ENCODE results near the gene STARD3NL.
"Not testable (repeated sequence)": the region's sequence is repeated elsewhere in the genome, so short reads cannot be mapped to it uniquely, and the experiment has no call there.

STARD3NL gene

DNA sequence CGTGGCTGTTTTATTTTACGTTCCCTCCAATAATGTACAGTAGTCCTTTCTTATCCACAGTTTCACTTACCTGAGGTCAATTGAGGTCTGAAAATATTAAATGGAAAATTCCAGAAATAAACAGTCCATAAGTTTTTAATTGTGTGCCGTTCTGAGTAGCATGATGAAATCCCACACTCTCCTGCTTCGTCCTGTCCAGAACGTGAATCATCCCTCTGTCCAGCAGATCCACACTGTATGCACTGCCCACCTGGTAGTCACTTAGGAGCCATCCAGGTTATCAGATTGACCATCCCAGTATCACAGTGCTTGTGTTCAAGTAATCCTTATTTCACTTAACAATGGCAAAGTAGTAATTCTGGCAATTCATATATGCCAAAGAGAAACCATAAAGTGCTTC, 46.3 kb downstream of the STARD3NL start:
- DNase-seq, result no peak

DNA sequence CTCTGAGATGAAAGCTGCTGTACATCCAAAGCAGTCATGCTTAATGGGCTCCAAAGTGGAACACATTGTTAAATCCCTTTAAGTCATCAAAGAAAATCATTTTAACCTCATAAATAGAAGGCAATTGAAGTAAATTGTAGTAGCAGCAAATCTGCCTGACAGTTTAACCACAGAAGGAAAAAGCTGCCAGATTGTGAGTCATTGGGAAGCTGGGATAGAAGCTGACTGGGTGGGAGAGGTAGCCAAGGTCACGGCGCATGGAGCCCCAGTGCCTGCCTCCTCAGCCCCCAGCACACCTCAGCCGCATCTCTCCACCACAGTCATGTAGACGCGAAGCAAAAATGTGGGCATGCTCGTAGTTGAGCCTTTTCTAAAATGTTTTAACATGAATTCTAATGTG, 51.3 kb downstream of the STARD3NL start:
- no peak for DNase-seq

DNA sequence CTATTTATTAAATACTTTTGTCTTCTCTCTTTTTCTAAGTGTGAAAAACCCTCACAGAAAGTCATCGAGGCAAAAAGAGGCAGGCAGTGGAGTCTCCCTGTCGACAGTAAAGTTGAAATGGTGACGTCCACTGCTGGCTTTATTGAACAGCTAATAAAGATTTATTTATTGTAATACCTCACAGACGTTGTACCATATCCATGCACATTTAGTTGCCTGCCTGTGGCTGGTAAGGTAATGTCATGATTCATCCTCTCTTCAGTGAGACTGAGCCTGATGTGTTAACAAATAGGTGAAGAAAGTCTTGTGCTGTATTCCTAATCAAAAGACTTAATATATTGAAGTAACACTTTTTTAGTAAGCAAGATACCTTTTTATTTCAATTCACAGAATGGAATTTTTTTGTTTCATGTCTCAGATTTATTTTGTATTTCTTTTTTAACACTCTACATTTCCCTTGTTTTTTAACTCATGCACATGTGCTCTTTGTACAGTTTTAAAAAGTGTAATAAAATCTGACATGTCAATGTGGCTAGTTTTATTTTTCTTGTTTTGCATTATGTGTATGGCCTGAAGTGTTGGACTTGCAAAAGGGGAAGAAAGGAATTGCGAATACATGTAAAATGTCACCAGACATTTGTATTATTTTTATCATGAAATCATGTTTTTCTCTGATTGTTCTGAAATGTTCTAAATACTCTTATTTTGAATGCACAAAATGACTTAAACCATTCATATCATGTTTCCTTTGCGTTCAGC, 52.0 kb downstream of the STARD3NL start:
- DNase-seq, result no peak

DNA sequence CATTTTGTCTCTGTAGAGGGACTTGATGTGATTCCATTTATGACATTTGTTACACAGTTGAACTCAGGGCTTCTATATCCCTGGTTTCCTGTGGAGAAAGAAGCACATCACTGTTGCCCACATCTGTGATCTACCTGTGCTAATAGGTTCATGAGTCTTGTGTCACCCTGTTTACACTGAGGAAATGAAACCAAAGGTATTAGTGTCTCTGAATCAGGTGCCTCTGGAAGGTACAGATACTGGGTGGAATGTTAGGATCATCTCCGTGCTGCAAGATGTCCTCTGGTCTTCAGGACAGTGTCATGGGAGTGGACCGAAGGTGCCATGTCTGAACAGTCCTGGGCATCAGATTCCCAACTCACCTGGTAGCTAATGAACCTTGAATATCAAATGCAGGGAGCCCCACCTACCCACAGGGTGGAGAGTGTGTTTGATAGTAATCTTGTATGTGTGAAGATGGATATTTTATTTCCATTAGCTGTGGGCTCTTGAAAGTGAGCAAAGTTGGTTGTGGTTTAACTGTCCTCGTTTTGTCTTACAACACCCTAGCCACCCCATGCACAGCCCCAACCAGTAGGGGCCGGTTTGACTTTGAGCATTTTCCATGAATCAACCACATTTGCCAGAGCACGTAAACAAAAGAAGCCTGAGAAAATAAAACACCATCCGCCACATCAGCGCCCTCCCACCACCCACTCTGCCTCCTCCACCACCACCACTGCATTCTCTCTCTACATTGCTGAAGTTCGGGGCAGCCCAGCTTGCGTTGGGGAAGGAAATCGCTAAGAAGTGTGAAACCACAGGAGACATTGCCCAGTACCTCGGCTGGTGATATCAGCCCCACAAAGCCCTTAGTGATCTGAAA, 54.7 kb downstream of the STARD3NL start:
- DNase-seq, result peak; percentile 4 to 35 (median 16)

DNA sequence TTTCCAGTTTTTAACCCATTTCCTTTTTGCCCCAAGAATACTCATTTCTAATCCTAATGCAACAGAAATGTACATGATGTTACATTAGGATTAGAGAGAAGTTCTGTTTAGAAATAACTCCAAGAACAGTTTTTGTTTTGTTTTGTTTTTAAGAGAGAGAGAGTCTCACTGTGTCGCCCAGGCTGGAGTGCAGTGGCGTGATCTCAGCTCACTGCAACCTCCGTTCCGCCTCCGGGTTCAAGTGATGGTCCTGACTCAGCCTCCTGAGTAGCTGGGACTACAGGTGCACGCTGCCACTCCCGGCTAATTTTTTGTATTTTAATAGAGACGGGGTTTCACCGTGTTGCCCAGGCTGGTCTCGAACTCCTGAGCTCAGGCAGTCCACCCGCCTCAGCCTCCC, 56.7 kb downstream of the STARD3NL start:
- DNase-seq, result not testable (repeated sequence)

DNA sequence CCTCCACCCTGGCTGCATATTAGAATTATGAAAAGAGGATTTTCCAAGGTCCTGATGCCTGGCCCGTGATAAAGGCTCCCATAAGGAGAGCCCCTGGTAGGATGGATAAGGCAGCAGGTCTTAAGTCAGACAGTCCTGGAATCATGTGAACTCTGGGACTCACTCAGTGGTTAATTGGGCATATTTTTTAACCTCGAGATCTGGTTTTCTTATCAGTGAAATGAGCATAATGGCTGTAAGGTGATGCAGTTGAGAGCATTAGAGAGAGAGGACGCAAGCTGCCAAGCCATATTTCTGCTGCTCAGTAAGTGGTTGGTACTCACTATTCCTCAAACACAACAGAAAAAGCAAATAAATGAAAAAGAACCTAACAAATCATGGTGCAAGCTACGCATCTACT, 57.6 kb downstream of the STARD3NL start:
- DNase-seq, result no peak

DNA sequence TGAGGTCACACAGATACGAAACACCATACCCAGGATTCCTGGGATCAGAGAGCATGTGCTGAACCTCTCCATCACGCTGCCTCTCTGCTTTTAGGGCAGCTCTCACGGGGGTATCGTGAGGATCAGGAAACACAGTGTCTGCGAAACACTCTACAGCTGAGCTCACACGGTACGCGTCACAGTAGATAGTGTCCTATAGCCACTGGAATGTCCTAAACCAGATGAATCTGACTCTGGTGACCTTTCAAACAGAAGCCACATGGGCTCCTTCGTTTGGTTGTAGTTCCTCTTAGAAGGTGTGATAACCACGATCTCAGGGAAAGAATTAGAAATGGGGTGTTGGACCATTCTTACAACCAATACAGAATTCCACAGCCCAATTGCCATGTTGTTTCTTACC, 61.1 kb downstream of the STARD3NL start:
- DNase-seq, result not testable (repeated sequence)

DNA sequence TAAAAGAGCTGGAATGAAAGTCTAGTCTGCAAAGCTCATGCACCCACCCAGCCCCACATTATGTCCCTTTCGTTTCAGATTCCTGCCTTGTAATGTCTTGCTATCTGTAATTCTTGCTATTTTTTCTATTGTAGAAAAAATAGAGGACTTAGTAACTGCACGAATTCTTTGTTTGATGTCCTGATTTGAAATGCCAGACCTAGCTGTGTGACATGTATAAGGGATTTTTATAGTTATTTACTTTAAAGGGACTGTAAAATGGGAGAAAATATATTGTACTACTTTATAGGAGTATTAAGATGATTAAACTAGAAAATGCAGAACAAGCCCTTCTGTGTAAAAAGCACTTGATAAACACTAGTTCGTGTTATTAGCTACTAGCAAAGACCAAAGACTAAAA, 63.0 kb downstream of the STARD3NL start:
- no peak for DNase-seq

DNA sequence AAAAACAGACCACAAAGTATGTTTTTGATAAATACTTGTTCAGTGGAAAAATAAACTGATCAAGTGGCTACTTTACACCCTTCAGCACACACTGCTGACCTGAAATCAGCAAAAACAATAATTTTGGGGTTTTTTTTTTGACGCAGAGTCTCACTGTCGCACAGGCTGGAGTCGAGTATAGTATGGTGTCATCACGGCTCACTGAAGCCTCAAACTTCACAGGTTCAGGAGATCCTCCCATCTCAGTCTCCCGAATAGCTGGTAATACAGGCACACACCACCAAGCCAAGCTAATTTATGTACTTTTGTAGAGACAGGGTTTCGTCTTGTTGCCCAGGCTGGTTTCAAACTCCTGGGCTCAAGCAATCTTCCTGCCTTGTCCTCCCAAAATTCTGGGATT, 64.8 kb downstream of the STARD3NL start:
- DNase-seq, result no peak

DNA sequence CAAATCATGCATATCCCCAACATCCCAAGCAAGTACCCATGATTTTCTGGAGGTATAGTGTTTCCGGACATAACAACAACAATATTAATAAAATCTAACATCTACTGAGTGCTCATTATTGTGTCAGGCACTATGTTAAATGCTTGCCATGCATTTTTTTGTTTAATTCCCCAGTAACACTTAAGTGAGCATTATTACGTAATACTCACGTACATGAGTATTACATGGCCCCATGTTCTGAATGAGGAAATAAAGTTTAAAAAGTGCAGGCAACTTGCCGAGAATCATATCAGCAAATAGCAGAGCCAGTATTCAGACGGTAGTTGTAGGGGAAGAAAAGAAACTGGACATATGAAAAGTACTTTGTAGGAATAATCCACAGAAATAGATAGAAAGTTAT, 65.3 kb downstream of the STARD3NL start:
- DNase-seq, result not testable (repeated sequence)

DNA sequence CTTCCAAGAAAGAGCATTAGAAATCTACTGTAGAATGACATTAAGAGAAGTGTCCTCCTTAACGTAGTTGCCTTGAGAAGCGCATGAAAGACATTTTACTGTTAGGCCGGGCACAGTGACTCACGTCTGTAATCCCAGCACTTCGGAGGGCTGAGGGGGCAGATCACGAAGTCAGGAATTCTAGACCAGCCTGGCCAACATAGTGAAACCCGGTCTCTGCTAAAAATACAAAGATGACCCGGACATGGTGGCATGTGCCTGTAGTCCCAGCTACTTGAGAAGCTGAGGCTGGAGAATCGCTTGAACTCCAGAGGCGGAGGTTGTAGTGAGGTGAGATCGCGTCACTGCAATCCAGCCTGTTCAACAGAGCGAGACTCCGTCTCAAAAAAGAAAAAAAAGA, 66.5 kb downstream of the STARD3NL start:
- DNase-seq, result no peak

DNA sequence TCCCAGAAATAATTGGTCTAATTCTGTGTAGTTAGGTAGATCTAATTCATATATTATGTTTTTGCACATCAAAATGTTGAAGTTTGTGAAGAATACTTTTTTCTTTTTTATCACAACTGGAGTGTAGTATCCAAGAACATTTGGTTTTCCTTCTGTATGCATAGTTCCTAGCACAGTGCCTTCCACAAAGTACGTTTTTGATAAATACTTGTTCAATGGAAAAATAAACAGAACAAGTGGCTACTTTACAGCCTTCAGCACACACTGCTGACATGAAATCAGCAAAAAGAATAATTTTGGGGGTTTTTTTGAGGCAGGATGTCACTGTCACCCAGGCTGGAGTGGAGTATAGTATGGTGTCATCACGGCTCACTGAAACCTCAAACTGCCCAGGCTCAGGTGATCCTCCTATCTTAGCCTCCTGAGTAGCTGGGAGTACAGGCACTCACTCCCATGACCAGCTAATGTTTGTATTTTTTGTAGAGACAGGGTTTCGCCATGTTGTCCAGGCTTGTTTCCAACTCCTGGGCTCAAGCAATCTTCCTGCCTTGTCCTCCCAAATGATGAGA, 67.4 kb downstream of the STARD3NL start:
- no peak for DNase-seq

DNA sequence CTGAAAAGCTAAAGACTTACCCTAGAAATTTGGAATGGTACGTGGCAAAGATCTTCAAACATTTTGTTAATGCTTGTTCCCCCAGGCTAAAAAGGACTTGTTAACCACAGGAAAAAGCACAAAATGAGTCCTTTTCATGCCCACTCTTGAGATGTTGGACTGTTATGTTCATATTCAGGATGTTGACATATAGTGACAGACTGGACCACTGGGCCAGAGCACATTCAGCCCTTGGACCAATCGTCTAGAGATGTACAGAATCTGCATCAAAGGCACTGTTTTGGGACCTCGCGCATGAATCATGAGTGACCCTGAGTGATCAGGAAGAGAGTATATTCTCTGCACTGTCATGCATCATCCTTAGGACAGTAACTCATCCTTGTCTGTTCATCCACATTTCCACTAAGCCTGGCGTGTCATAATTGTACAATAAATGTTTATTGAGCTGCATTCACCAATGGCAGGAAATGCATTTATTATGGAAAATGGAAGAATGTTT, 70.1 kb downstream of the STARD3NL start:
- no peak for DNase-seq

DNA sequence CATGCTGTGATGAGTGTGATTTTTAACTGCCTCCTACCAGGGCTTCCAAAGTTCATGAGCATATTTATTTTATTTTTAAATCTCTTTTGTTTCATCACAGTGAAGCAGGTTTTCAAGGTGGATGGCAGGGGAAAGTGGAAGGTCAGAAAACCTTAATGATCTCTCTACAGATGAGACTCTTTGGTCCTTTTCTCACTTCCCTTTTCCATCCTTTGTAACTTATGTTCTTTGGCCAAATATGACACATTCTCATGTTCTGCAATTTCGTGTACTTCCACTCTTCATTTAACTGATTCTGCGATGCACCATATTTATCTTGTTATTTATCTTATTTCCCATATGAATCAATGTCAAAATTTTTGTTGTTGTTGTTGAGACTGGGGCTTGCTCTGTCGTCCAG, 71.8 kb downstream of the STARD3NL start:
- DNase-seq, result not testable (repeated sequence)

DNA sequence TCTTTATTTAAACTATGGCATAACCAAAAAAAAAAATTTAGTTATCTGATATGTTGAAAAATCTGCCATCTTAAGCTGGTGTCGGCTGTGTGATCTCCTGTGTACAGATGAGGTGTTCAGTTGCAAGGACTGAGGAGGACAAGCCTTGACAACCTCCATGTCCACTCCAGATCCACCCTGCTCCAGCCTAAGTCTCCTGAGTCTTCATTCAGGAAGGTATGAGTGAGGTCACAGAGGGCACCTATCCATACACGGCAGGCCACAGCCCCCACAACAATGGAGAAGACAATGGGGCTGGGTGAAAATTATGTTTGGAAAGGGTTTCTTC, 79.3 kb downstream of the STARD3NL start:
- no peak for DNase-seq

DNA sequence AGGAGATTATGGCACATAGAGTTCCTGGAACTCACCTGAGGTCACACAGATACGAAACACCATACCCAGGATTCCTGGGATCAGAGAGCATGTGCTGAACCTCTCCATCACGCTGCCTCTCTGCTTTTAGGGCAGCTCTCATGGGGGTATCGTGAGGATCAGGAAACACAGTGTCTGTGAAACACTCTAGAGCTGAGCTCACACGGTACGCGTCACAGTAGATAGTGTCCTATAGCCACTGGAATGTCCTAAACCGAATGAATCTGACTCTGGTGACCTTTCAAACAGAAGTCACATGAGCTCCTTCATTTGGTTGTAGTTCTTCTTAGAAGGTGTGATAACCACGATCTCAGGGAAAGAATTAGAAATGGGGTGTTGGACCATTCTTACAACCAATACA, 81.1 kb downstream of the STARD3NL start:
- DNase-seq, result not testable (repeated sequence)

DNA sequence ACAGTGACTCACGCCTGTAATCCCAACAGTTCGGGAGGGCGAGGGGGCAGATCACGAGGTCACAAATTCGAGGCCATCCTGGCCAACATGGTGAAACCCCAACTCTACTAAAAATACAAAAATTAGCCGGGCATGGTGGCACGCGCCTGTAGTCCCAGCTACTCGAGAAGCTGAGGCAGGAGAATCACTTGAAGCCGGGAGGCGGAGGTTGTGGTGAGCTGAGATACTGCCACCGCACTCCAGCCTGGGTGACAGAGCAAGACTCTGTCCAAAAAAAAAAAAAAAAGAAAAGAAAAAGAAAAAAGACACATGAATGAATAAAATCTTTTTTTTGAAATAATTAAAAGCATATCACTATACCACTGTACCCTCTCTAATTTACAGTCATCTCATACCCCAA, 83.6 kb downstream of the STARD3NL start:
- not testable (repeated sequence) for DNase-seq

DNA sequence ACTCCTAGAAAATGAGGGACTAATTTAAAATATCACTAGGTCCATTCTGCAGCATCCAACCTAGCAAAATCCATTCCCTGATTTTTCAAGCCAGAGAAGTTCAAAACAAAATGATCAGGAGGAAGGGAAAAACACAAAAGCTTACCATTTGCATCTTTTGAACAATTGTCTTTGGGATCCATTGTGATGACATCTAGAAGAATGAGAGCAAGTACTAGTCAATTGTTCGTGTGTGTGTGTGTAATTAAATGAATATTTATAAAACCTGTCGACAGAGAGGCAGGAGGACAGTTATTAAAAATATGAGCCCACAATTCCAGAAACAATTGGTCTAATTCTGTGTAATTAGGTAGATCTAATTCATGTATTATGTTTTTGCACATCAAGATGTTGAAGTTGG, 84.0 kb downstream of the STARD3NL start:
- DNase-seq, result not testable (repeated sequence)

DNA sequence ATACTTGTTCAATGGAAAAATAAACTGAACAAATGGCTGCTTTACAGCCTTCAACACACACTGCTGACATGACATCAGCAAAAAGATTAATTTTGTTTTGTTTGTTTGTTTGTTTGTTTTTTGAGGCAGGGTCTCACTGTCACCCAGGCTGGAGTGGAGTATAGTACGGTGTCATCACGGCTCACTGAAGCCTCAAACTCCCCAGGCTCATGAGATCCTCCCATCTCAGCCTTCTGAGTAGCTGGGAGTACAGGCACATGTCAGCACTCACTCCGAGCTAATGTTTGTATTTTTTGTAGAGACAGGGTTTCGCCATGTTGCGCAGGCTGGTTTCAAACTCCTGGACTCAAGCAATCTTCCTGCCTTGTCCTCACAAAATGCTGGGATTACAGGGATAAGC, 84.5 kb downstream of the STARD3NL start:
- no peak for DNase-seq

DNA sequence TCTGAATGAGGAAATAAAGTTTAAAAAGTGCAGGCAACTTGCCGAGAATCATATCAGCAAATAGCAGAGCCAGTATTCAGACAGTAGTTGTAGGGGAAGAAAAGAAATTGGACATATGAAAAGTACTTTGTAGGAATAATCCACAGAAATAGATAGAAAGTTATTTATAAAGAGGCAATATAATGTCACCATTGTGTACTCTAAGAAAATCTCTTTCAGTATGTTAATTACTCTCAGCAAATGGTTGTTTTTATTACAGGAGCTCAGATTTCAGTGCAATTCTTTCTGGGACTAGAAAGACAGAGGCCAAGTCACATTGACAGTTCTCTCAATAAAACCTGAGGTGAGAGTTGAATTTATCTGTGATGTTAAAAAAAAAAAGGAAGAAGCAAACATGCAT, 85.2 kb downstream of the STARD3NL start:
- not testable (repeated sequence) for DNase-seq

DNA sequence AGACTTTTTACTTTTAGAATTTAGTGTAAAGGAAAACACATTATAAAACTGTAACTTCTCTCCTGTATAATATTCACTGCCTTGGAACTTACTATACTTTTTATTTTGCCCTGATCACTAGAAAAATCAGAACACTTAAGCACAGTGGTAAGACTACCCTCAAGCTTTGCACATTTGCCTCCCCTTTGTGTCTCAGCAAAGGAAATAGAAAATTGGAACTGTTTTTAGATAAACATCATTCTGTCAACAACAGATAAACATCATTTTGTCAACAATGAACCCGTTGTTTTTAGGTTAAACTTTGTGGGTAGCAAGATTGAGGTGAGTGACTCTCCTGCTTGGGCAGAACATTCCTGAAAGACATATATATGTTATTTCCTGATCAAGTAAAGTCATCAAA, 86.6 kb downstream of the STARD3NL start:
- DNase-seq, result not testable (repeated sequence)

DNA sequence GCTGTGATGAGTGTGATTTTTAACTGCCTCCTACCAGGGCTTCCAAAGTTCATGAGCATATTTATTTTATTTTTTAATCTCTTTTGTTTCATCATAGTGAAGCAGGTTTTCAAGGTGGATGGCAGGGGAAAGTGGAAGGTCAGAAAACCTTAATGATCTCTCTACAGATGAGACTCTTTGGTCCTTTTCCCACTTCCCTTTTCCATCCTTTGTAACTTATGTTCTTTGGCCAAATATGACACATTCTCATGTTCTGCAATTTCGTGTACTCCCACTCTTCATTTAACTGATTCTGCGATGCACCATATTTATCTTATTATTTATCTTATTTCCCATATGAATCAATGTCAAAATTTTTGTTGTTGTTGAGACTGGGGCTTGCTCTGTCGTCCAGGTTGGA, 87.9 kb downstream of the STARD3NL start:
- not testable (repeated sequence) for DNase-seq

DNA sequence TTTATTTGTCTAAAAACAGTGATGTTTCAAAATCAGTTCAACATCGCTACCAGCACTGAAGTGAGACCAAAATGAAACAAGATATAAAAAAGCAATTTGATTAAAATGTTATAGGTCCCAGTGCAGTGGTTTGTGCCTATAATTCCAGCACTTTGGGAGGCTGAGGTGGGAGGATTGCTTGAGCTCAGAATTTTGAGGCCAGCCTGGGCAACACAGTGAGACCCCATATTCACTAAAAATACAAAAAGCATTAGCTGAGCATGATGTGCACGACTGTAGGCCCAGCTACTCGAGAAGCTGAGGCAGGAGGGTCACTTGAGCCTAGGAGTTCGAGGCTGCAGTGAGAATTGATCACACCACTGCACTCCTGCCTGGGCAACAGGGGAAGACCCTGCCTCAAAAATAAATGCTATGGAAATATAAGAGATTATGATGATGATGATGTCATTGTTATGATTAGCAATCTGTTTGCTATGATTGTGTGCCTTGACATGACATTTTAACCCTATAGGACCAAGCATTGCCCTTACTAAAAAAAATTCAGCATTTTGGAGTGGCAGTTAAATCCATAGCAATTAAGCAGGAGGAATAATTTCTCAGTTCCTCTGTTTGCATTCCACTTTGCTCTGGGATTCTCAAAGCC, 91.8 kb downstream of the STARD3NL start:
- DNase-seq, result not testable (repeated sequence)
